ENCODE data around the gene AFG1L.

AFG1L gene

GRCh38 chr6:108507316-108507715 lies 212.5 kb downstream of the AFG1L start:
- in situ Hi-C loops (cut with HindIII; ENCODE audit: low sequenced_read_pairs): no loop called here

DNA sequence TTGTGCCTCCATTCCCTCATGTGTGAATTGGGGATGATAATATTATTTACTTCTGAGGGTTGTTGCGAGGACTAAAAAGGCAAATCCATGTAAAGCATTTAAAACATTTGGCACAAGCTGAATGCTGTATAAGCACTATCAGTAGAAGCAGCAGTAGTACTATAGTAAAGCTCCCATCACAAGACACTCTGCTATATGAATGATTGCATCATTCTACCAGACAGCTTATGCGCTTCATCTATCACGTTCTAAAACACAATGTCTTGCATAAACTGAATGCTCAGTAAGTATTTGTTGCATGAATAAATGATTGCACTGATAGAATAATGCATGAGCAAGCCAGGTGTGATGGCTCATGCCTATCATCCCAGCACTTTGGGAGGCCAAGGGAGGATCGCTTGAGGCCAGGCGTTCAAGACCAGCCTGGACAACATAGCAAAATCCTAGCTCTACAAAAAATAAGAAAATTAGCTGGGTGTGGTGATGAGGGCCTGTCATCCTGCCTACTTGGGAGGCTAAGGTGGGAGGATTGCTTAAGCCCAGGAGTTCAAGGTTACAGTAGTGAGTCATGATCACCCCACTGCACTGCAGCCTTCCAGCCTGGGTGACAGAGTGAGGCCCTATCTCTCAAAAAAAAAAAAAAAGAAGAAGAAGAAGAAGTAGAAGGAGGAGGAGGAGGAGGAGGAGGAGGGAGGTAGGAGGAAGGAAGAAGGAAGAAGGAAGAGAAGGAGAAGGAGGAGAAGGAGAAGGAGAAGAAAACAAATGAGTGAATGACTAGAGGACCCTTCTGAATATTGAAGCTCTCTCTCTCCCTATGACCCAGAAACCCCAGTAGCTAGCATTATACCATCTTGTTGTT lies 215.8 kb downstream of the AFG1L start:
- in situ Hi-C loops (cut with HindIII; ENCODE audit: low sequenced_read_pairs): no loop called here

DNA sequence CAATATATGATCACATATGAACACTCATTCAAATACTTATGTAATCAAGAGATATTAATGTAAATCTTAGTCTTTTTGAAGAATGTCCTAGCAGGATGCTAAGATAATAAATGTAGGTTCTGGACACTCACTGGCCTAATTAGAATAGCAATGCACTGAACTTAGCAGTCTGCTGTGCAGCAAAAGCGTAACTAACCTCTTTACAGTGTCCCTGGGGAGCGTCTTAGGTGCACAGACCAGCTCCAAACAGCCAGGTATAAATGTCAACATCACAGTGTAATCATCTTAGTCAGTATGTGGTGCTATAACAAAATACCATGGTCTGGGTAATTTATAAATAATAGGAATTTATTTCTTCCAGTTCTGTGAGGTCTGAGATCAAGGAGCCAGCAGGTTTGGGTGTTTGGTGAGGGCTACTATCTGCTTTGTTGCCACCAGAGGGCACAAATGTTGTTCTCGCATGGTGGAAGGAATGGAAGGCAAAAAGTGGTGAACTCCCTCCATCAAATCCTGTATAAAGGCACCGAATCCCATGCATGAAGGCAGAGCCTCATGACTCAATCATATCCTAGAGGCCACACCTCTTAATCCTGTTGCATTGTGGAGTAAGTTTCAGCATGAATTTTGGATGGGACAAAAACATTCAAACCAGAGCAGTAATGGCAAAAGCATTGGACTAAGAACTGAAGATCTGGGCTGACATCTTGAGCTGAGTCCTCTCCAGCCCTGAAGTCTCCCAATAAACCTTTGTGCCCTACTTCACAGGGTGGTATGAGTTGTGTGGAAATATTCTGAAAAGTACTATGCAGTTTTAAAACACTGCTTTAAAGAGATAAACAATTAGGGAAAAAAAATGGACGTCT lies 224.1 kb downstream of the AFG1L start:
- in situ Hi-C loops (cut with HindIII; ENCODE audit: low sequenced_read_pairs): no loop called here

- in situ Hi-C loops (cut with HindIII; ENCODE audit: low sequenced_read_pairs): no loop called here
These were observed 226.8 kb downstream of the AFG1L start for GRCh38 chr6:108521616-108522107.

GRCh38 chr6:108523697-108524096 lies 228.8 kb downstream of the AFG1L start:
- in situ Hi-C loops (cut with HindIII; ENCODE audit: low sequenced_read_pairs): no loop called here

DNA sequence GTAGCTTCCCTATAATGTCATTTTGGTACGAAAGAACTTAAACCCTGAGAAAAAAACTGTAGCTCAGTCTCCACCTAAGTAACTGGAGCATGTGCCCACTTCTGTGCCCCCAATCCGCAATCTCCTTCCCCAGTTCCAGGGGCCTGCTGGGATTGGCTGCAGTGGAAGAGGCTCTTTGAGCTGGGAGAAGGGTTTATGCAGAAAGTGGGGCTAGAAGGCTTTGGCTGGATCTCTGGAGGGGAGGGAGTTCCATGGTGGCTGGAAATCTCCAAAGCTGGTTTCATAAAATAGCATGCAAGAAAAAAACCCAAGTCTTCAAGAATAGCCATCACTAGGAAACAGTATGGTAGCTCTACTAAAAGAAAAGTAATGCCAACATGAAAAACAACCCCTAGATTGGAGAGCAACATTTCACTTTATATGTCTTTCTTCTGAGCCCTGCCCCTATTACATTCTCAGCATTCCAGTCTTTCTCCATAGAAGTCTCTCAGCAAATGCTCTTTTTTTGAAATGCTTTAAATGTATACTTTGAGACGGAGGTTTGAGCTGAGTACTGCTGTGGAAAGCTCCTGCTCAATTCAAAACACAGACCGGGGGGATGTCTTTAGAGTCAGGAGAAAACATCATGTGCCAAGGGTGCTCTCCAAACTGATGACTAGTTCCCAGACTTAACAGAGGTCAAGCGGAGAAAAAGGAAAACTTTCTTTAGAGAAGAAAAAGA lies 229.8 kb downstream of the AFG1L start:
- in situ Hi-C loops (cut with HindIII; ENCODE audit: low sequenced_read_pairs): loop anchor here (25.0 kb wide), 1 partner anchor 563 kb away; the partner anchor contains the start of genes CEP57L1 and SESN1

DNA sequence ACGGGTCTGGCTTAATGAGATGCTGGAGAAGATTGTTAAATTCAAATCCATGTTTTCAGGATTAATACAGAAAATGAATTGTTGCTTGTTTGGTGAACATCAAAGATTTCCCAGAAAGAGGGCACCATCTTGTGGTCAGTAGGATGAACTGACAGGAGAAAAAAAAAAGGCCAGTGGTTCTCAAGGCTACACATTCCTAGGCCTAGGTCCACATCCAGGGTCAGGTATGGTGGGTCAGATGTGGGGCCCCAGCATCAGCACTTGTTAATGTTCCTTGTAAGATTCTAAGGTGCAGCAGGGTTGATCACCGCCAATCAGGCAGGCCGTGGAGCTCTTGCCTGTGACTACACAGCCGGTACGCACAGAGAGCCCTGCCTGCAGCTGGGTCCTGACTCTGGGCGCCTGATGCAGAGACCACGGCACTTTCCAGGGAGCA lies 231.9 kb downstream of the AFG1L start:
- in situ Hi-C loops (cut with HindIII; ENCODE audit: low sequenced_read_pairs): loop anchor here (25.0 kb wide), 1 partner anchor 561 kb away; the partner anchor contains the start of genes CEP57L1 and SESN1

DNA sequence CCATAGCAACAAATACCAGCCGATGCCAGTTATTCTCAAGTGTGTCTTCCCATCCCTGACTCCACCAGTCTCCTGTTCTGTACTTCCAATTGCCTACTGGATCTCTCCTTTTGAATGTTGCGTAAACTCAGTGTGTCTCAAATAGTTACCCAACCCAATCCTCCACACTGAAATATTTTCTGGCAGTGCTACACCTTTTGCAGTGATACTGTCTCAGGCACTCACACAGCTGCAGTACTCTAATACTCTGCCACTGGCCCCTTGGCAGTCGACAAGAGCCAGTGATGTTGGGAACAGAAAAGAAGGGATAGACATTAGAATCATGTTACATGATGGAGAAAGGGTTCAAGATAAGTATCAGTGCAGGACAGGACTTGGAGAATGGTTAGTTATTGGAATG lies 234.0 kb downstream of the AFG1L start:
- in situ Hi-C loops (cut with HindIII; ENCODE audit: low sequenced_read_pairs): loop anchor here (25.0 kb wide), 1 partner anchor 558 kb away; the partner anchor contains the start of genes CEP57L1 and SESN1

DNA sequence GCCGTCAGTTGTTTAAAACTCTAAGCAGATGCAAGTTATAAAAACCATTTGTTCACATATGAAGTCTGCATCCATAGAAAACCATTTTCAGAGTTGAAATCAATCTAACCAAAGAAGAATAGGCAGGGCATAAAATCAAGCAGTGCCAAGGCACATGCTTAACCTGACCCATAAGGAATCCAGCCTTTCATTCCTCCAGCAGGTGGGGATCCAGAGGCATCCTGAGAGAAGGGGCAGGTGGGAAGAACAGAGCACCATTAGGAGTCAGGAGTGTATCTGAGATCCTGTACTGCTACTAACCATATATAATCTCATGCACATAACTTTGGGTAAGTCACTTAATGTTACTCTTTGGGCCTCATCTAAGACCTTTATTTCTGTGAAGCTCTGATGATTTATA lies 236.5 kb downstream of the AFG1L start:
- in situ Hi-C loops (cut with HindIII; ENCODE audit: low sequenced_read_pairs): loop anchor here (25.0 kb wide), 1 partner anchor 556 kb away; the partner anchor contains the start of genes CEP57L1 and SESN1

DNA sequence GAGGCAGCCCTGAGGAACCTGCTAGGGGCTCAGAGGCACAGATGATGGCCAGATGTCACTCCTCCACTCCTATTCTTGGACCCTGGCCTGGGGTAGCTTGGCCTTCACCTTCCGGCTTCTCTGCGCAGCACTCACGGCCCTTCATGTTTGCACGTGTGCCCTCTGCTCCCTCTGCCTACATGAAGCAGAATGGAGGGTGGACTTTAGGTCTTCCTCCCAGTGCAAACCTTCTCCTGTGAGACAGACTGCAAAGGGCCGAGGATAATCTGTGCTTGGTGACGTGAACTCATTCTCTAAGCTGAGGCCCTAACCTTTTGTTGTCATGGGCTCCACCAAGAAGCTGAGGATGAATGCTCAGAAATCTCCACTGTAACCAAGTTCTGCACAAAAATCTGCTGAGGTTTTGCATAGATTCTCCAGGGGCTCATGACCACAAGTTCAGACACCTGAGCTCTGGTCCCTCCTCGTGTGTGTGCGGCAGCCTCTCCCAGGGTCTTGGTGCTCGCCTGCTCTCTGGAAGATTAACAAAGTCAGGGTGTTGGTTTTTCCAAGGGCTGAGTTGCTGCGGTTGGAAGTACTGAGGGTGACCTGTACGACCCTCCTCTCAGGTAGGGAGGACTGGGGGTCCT lies 240.4 kb downstream of the AFG1L start:
- in situ Hi-C loops (cut with HindIII; ENCODE audit: low sequenced_read_pairs): loop anchor here (25.0 kb wide), 1 partner anchor 552 kb away; the partner anchor contains the start of genes CEP57L1 and SESN1

- in situ Hi-C loops (cut with HindIII; ENCODE audit: low sequenced_read_pairs): loop anchor here (25.0 kb wide), 1 partner anchor 551 kb away; the partner anchor contains the start of genes CEP57L1 and SESN1
These were observed 241.2 kb downstream of the AFG1L start for GRCh38 chr6:108535920-108536535.

DNA sequence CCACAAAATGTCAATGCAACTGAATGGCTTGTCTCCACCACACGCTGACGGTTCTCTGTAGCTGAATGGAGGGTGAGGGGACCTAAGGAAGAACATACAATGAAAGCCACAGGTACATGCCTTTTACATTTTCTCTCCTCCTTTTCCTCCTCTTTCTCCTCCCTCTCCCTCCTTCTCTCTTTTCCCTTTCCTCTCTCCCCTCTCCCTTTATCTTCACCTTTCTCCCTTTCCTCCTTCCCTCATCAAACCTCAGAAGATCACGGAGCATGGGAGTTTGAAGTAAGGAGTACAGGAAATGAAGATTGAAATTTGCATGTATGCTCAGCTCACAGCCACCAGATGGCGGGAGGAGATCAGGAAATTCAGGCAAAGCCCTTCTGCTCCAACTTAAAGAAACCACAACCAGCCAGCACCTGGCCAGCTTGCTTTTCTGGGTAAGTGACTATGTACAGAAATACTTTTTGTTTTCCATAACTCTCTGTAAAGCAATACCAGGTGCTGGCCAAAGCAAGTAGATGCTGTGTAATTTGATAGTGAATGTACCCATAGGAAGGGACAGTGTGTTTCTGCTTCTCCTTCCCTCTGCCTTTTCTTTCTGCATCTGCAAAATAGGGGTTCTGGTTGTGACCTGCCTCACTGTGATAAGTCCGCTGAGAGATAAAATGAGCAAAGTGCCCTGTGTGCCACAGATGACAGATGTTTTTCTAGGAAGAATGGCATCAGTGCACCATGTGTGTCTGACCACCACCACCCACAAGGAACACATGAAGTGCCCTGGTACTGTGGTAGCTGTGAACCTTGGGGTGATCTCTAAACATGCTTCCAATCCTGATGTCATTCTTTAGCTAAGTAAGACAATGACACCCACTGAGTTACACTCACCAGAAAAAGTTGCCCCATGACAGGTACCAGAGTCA lies 247.2 kb downstream of the AFG1L start:
- in situ Hi-C loops (cut with HindIII; ENCODE audit: low sequenced_read_pairs): loop anchor here (25.0 kb wide), 1 partner anchor 545 kb away; the partner anchor contains the start of genes CEP57L1 and SESN1

DNA sequence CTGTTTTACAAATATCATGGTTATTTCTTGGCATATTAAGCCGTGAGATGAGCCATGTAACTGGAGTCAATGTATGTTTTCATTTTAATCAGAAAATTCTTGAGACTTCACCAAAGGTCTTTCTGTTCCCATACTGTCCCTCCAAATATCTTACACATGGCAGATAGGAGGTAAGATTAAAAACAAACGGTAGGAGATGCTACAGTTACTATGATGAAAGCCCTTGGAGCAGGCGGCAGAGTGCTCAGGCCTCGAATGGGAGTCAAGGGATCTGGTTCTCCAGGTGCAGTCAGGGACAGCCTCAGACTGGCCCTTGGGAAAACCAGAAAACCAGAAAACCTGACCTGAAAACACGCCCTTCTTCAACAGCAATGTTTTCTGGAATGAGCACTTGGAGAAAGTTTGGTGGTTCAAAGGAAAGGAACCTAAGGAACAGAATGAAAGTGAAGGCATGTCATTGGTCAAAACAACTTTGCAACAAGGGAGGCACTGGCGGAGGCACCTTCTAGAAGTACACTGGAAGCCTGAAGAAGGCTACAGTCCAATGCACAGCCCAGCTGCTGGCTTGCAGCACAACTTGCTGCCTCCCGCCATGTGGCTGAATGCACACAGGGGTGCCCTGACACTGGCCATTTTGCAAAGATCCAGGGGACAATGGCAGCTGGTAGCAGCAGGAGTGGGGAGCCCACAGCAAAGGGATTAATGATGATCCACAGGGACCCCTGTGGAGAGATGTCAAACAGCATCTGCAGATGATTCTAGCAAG lies 248.5 kb downstream of the AFG1L start:
- in situ Hi-C loops (cut with HindIII; ENCODE audit: low sequenced_read_pairs): loop anchor here (25.0 kb wide), 1 partner anchor 544 kb away; the partner anchor contains the start of genes CEP57L1 and SESN1

GRCh38 chr6:108544606-108545005 lies 249.8 kb downstream of the AFG1L start:
- in situ Hi-C loops (cut with HindIII; ENCODE audit: low sequenced_read_pairs): loop anchor here (25.0 kb wide), 1 partner anchor 543 kb away; the partner anchor contains the start of genes CEP57L1 and SESN1

DNA sequence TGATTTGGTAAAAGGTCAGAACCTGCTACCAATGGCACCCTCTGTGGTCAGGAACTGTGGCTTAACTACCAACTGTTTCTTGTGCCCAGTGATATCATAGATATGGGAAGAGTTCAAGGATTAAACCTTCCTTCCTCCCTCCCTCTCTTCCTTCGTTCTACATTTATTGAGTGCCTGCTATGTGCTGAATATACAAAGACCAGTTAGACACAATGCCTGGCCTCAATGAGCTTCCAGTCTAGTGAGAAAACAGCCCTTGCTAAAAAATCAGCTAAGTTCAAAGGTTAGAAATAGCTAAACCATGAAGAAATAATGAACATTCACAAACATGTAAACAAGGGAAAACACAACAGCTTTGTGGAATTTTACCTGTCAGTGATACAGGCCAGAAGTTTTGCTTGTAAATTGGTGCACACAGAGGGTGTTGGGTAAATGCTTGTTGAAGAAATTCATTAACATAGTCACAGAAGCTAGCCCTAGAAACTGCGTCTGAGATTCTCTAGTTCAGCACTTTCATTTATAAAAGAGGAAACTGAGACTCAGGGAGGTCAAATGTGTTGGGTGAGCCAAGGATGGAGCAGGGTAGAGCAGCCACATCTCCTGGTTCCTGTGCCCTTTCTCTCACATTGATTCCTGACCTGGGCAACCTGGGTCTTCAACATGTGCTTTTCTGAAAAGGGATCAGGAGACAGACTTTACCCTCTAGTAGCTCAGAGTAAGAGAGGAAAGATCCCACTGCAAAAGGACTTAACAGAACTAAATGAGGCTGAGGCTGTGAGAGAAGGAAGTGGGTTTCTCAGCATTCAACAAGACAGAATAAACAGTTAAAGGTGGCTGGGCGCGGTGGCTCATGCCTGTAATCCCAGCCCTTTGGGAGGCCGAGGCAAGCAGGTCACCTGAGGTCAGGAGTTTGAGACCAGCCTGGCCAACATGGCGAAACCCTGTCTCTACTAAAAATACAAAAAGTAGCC lies 251.5 kb downstream of the AFG1L start:
- in situ Hi-C loops (cut with HindIII; ENCODE audit: low sequenced_read_pairs): loop anchor here (25.0 kb wide), 1 partner anchor 541 kb away; the partner anchor contains the start of genes CEP57L1 and SESN1

DNA sequence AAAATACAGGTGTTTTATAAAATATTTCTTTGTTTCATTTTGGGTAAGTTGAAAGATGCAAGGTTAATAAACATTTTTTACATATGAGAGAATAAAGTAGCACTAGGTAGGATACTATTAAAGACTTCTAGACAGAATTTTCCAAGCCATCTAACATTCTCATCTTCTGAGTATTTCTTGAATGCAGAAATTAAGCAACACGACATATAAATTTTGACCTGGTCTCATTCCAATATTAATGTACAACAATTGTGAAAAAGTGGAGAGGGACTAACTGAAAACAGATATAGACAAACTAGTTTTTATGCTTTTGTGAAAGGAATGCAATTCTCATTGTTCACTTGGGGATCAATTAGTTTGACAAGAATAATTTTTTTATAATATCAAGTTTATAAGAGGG lies 254.4 kb downstream of the AFG1L start:
- in situ Hi-C loops (cut with HindIII; ENCODE audit: low sequenced_read_pairs): loop anchor here (25.0 kb wide), 1 partner anchor 538 kb away; the partner anchor contains the start of genes CEP57L1 and SESN1
